MM.1S (cell line): Measurements from ENCODE around the gene LRTM1.

Experiments used
- DNase-seq: peaks from one replicate; pipeline ENCODE4 v3.0.0-alpha.2; 2015
- H2AFZ ChIP-seq: fragments of 300-600 bp; sonication (generic); 2 replicates; pipeline ENCODE4 v1.6.0; 2016; ENCODE audit warnings: antibody characterized with exemption, low read length
- H3F3A ChIP-seq: fragments of 300-600 bp; sonication (generic); 2 replicates; pipeline ENCODE4 v1.6.1; 2016; ENCODE audit warnings: mild to moderate bottlenecking, antibody characterized with exemption, low read length, moderate library complexity, mixed read lengths; ENCODE audit not compliant: insufficient read depth
- H3K27ac ChIP-seq: fragments of 300-600 bp; sonication (generic); 2 replicates; pipeline ENCODE4 v1.5.1; 2016; ENCODE audit warnings: mild to moderate bottlenecking, low read length
- H3K27me3 ChIP-seq: fragments of 300-600 bp; sonication (generic); replicated peaks from 2 replicates; pipeline ENCODE4 v1.6.0; 2016; ENCODE audit warnings: low read length; ENCODE audit not compliant: insufficient read depth
- H3K36me3 ChIP-seq: fragments of 300-600 bp; sonication (generic); replicated peaks from 2 replicates; pipeline ENCODE4 v1.6.1; 2016; ENCODE audit warnings: mild to moderate bottlenecking, low read length, mixed read lengths; ENCODE audit not compliant: insufficient read depth
- H3K4me1 ChIP-seq: fragments of 300-600 bp; sonication (generic); 2 replicates; pipeline ENCODE4 v1.6.1; 2016; ENCODE audit warnings: low read length, mixed read lengths
- H3K4me2 ChIP-seq: fragments of 300-600 bp; sonication (generic); 2 replicates; pipeline ENCODE4 v1.6.0; 2016; ENCODE audit warnings: low read depth, low read length
- H3K4me3 ChIP-seq: fragments of 300-600 bp; sonication (generic); 2 replicates; pipeline ENCODE4 v1.5.1; 2016; ENCODE audit warnings: low read length, mixed read lengths
- H3K79me2 ChIP-seq: fragments of 300-600 bp; sonication (generic); 2 replicates; pipeline ENCODE4 v1.6.1; 2016; ENCODE audit warnings: mixed run types, low read length, mixed read lengths
- H3K9ac ChIP-seq: fragments of 300-600 bp; sonication (generic); 2 replicates; pipeline ENCODE4 v1.6.1; 2016; ENCODE audit warnings: low read length, mixed read lengths
- H3K9me2 ChIP-seq: fragments of 300-600 bp; sonication (generic); replicated peaks from 2 replicates; pipeline ENCODE4 v1.6.1; 2016; ENCODE audit warnings: mild to moderate bottlenecking, low read length, mixed read lengths; ENCODE audit not compliant: insufficient read depth
- H3K9me3 ChIP-seq: fragments of 300-600 bp; sonication (generic); replicated peaks from 2 replicates; pipeline ENCODE4 v1.6.1; 2016; ENCODE audit warnings: mild to moderate bottlenecking, low read length, mixed read lengths; ENCODE audit not compliant: insufficient read depth
- H4K20me1 ChIP-seq: fragments of 300-600 bp; sonication (generic); 2 replicates; pipeline ENCODE4 v1.6.1; 2016; ENCODE audit warnings: mild to moderate bottlenecking, low read length, moderate library complexity, mixed read lengths; ENCODE audit not compliant: insufficient read depth
- CTCF ChIP-seq: fragments of 300-600 bp; sonication (generic); IDR thresholded peaks from 2 replicates; pipeline ENCODE4 v1.5.1; 2016; ENCODE audit warnings: antibody characterized with exemption, low read length, mixed read lengths
- EZH2 ChIP-seq: fragments of 300-600 bp; sonication (generic); optimal IDR thresholded peaks from 2 replicates; pipeline ENCODE3; 2017; ENCODE audit warnings: low read depth, mild to moderate bottlenecking, antibody characterized with exemption, low read length, mixed read lengths
- EZH2phosphoT487 ChIP-seq: fragments of 300-600 bp; sonication (generic); IDR thresholded peaks from 2 replicates; pipeline ENCODE4 v1.6.1; 2018; ENCODE audit warnings: antibody characterized with exemption, low read length

The LRTM1 gene

GRCh38 chr3:54955941-54956340 lies 28.1 kb upstream of the LRTM1 start:
- Histone ChIP-seq H3K36me3 (no peaks in the 10 kb centered on the region), H3K9me3 (no peaks in the 10 kb centered on the region), H4K20me1 (no peaks in the 10 kb centered on the region), H3K4me2 (no peak overlapping the region), H2AFZ (no peak overlapping the region), H3K9ac (no peak overlapping the region), H3K4me3 (no peak overlapping the region), H3K9me2 (no peaks in the 10 kb centered on the region), H3K27ac (no peak overlapping the region), H3F3A (no peaks in the 10 kb centered on the region), H3K4me1 (no peaks in the 10 kb centered on the region), H3K27me3 (no peaks in the 10 kb centered on the region), H3K79me2 (no peaks in the 10 kb centered on the region)
- TF ChIP-seq CTCF = no peak
- no peak for TF ChIP-seq EZH2
- TF ChIP-seq EZH2phosphoT487 = no peak
- DNase-seq = no peak

GRCh38 chr3:54955496-54955895 lies 27.6 kb upstream of the LRTM1 start:
- no peak overlapping the region for H3K4me2 ChIP-seq
- DNase-seq = no peak
- H3K27me3 ChIP-seq = no peaks in the 10 kb centered on the region

GRCh38 chr3:54954521-54954920 lies 26.7 kb upstream of the LRTM1 start:
- Histone ChIP-seq H3K4me1 (no peaks in the 10 kb centered on the region), H3K9ac (no peak overlapping the region), H3K9me2 (no peaks in the 10 kb centered on the region), H3K27ac (no peak overlapping the region), H3K9me3 (no peaks in the 10 kb centered on the region), H3K4me3 (no peak overlapping the region), H4K20me1 (no peaks in the 10 kb centered on the region), H3K79me2 (no peaks in the 10 kb centered on the region), H3K36me3 (no peaks in the 10 kb centered on the region), H3K4me2 (no peak overlapping the region), H3F3A (no peaks in the 10 kb centered on the region), H3K27me3 (no peaks in the 10 kb centered on the region), H2AFZ (no peak overlapping the region)
- DNase-seq = no peak
- no peak for TF ChIP-seq CTCF

More at GRCh38 chr3:54955496-54955895, 27.6 kb upstream of the LRTM1 start:
- Histone ChIP-seq H3K4me1 (no peaks in the 10 kb centered on the region), H3K9ac (no peak overlapping the region), H3K79me2 (no peaks in the 10 kb centered on the region), H3K36me3 (no peaks in the 10 kb centered on the region), H2AFZ (no peak overlapping the region), H3K9me2 (no peaks in the 10 kb centered on the region), H3K27ac (no peak overlapping the region), H3K9me3 (no peaks in the 10 kb centered on the region), H4K20me1 (no peaks in the 10 kb centered on the region), H3F3A (no peaks in the 10 kb centered on the region), H3K4me3 (no peak overlapping the region)
- TF ChIP-seq EZH2 (no peak), CTCF (no peak), EZH2phosphoT487 (no peak)

DNA sequence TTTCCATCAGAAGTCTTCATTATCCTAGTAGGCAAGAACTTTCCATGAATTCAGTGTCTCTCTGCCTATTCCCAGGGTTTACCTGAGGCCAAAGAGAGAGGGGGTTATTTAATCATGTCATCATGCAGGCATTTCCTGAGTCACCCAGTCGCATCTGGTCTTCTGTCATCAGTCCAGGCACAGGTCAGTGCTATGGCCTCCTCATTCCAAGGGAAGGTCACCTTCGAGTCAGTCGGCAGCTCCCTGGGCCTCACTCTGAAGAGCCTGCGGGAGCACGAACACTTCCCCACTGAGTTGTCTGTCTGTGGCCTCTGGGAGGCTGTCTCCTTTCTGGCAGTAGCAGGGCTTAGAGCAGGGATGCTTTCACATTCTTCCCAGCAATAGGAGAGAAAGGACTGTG lies 26.2 kb upstream of the LRTM1 start:
- no peak for DNase-seq

More for the DNA sequence above, 26.2 kb upstream of the LRTM1 start:
- Histone ChIP-seq H3K4me2 (no peak overlapping the region), H4K20me1 (no peaks in the 10 kb centered on the region), H3K27ac (no peak overlapping the region), H3F3A (no peaks in the 10 kb centered on the region), H3K9ac (no peak overlapping the region), H2AFZ (no peak overlapping the region), H3K4me1 (no peaks in the 10 kb centered on the region), H3K4me3 (no peak overlapping the region), H3K79me2 (no peaks in the 10 kb centered on the region), H3K36me3 (no peaks in the 10 kb centered on the region), H3K9me3 (no peaks in the 10 kb centered on the region), H3K27me3 (no peaks in the 10 kb centered on the region), H3K9me2 (no peaks in the 10 kb centered on the region)
- TF ChIP-seq CTCF (no peak), EZH2 (no peak), EZH2phosphoT487 (no peak)
